ENCODE data around the gene RPS6KA1.
"Not testable (repeated sequence)": the region's sequence is repeated elsewhere in the genome, so short reads cannot be mapped to it uniquely, and the experiment has no call there.

Gene RPS6KA1

GRCh38 chr1:26603856-26604255 is 74.3 kb downstream of the RPS6KA1 start:
- FAIRE-seq, result no peak

- FAIRE-seq, result no peak
Observed at GRCh38 chr1:26607186-26607585, 77.6 kb downstream of the RPS6KA1 start.

- no peak for FAIRE-seq
Observed at GRCh38 chr1:26608895-26609294, 79.3 kb downstream of the RPS6KA1 start.

- no peak for FAIRE-seq
Observed at GRCh38 chr1:26610781-26611180, 81.2 kb downstream of the RPS6KA1 start.

GRCh38 chr1:26612627-26613026 is 83.1 kb downstream of the RPS6KA1 start:
- FAIRE-seq, result not testable (repeated sequence)

- FAIRE-seq, result no peak
Observed at GRCh38 chr1:26614655-26615411, 85.3 kb downstream of the RPS6KA1 start.

- no peak for FAIRE-seq
Observed at GRCh38 chr1:26616881-26617280, 87.3 kb downstream of the RPS6KA1 start.

GRCh38 chr1:26618561-26618960 is 89.0 kb downstream of the RPS6KA1 start:
- FAIRE-seq, result no peak

Data from G401.6 (cell line).